ENCODE data around the gene SHLD2. TPM values are rescaled to one million over a fixed set of nuclear protein-coding genes. Genes with fewer than 3 reads are reported as not detected.
"Not testable (repeated sequence)": the region's sequence is repeated elsewhere in the genome, so short reads cannot be mapped to it uniquely, and the experiment has no call there.

SHLD2 gene
- total RNA-seq, 1 donor from 2014 or later: 23.7 TPM

DNA sequence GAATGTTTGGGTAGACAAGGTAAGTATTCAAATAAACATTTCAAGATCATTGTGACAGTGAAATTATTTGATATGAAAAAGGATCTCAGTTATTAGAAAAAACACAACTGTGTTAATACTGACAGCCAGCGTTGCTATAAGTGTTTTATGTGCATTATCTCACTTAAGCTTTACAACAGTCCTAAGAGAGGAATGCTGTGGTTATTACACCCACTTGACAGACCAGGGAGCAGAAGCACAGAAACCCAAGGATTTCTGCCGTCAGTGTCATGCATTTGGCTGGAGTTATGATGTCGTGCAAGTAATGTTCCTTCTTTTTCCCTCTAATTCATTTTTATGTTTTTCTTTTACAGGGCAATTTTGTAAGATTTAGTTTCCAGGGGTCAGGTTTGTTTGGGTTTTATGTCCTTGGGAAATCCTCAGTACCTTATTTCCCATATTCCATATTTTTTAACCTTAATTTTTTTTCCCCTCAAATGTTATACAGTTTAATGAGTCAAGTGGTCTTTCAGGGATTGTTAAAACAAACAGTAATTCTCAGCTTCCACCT lies 32.7 kb downstream of the SHLD2 start:
- intact Hi-C loops (cut with DNase I); ATAC-seq; DNase-seq: not testable (repeated sequence)

DNA sequence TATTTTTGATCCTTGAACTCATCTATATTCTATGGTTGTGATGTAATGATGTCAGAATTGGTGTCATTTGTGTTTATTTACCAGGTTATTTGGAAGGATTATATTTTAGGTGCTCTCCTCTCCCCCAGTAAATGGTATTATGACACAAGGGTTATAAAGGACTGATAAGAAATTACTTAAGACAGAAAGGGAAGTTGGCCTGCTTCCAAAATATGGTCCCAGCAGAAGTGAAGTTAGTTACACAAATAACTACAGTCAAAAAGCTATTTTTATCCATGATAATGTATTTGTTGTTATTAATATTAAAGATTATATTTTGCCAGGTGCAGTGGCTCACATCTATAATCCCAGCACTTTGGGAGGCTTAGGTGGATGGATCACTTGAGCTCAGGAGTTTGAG lies 37.2 kb downstream of the SHLD2 start:
- H3K9me3 ChIP-seq; H3K27ac ChIP-seq; H3K4me1 ChIP-seq; ATAC-seq; intact Hi-C loops (cut with DNase I); DNase-seq; H3K4me3 ChIP-seq; H3K36me3 ChIP-seq; H3K27me3 ChIP-seq: not testable (repeated sequence)

More for the DNA sequence above, 32.7 kb downstream of the SHLD2 start:
- H3K4me3 ChIP-seq, H3K36me3 ChIP-seq, H3K9me3 ChIP-seq, H3K27ac ChIP-seq, H3K4me1 ChIP-seq, H3K27me3 ChIP-seq: not testable (repeated sequence)

DNA sequence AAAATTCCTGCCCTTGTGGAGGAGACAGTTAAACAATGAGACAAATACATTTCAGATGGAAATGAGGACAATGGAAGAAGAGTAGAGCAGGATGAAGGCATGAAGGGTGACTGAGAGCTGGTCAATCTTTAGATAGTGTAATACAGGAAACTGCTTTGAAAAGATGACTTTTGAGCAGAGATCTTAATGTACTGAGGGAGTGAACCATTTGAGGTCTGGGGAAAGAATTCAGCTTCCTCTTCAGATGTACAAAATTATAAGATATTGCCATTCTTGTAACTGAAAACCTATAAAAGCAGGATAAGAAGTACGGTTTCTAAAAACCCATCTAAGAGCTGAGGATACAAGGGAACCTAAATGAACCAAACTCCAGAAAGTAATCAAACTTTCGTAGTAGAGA lies 38.9 kb downstream of the SHLD2 start:
- intact Hi-C loops (cut with DNase I); H3K9me3 ChIP-seq; H3K27me3 ChIP-seq; H3K4me1 ChIP-seq; H3K36me3 ChIP-seq; DNase-seq; H3K4me3 ChIP-seq; H3K27ac ChIP-seq: not testable (repeated sequence)
- ATAC-seq: peak; percentile 40

DNA sequence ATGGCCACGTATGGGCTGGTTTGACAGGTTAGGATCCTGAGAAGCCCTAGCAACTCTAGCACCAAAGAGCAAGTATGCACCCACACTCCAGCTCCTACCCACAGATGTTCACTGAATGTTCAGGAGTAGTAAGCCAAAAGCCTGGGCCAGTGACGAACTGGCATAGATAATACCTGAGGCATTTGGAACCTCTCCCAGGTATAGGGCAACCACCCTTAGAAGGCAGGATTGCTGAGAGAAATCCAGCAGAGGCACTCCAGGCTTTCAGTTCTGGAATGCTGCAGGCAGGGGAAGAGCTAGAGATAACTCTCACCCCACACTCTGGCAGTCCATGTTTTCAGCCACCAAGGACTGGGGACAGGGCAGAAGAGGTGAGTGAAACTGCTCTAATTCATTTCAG lies 39.4 kb downstream of the SHLD2 start:
- H3K4me1 ChIP-seq; intact Hi-C loops (cut with DNase I); H3K36me3 ChIP-seq; H3K27me3 ChIP-seq; H3K9me3 ChIP-seq; H3K4me3 ChIP-seq; H3K27ac ChIP-seq; DNase-seq: not testable (repeated sequence)
- ATAC-seq: peak; percentile 40

DNA sequence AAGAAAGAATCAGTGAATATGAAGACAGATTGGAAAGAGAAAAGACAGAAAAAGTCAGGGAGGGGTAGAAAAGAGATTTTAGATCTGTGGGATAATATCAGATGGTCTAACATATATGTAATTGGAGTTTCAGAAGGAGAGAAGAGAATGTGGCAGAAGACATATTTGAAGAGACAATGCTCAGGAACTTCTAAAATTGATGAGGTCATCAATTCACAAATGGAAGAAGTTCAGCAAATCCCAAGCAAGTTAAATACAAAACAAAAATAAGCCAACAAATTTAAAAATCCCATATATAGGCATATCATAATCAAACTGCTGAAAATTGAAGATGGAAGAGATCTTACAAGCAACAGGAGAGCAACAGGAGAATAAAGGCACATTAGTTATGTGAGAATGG lies 42.5 kb downstream of the SHLD2 start:
- DNase-seq; H3K9me3 ChIP-seq; ATAC-seq; intact Hi-C loops (cut with DNase I); H3K4me1 ChIP-seq; H3K27ac ChIP-seq; H3K27me3 ChIP-seq; H3K36me3 ChIP-seq; H3K4me3 ChIP-seq: not testable (repeated sequence)

DNA sequence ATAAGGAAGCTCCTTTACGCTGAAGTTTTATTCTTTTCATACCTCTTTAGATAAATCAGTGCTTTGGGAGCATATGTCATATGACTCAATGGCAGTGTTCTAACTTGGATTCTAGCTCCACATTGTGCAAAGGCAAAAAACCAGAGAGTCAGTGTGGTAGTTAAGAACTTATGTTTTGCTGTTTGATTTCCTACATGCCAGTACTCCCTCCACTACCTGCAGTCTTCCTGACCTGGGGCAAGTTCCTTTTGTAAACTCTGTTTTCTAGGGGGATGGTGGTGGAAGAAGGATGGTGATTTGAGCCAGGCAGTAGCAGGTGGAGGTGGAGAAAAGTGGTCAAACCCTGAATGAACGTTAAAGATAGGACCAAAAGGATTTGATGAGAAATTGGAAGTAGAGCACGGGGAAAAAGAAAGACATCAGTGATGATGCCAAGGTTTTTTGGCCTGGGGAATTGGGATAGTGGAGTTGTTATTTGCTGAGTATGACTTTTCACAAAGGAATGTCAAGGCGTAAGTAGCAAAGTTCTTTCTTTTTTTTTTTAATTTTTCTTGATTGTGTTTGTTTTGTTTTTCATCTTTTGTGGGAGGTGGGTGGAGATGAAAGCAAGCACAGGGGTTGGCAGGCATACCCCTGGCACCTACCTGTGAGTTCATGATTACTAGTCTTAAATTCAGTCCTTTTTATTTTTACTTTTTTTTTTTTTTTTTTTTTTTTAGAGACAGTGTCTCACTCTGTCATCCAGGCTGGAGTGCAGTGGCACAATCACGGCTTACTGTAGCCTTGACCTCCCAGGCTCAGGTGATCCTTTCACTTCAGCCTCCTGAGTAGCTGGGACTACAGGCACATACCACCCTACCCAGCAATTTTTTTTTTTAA lies 47.5 kb downstream of the SHLD2 start:
- H3K27me3 ChIP-seq; H3K27ac ChIP-seq; ATAC-seq; H3K4me3 ChIP-seq; H3K9me3 ChIP-seq; H3K4me1 ChIP-seq; DNase-seq; H3K36me3 ChIP-seq; intact Hi-C loops (cut with DNase I): not testable (repeated sequence)

DNA sequence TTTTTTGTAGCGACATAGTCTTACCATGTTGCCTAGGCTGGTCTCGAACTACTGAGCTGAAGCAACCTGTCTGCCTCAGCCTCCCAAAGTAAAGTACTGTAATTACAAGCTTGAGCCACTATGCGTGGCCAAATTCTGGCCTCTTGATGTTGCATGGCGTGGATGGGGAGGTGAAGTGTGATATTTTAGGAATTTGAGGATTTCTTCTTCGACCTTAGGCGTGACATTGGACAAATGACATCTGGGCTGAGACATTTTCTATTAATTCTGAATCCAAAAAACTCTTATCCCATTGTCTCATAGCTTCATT lies 48.1 kb downstream of the SHLD2 start:
- H3K27ac ChIP-seq; H3K27me3 ChIP-seq; intact Hi-C loops (cut with DNase I); H3K4me1 ChIP-seq; H3K9me3 ChIP-seq; H3K4me3 ChIP-seq; DNase-seq; H3K36me3 ChIP-seq: not testable (repeated sequence)
- peak; percentile 21 for ATAC-seq

DNA sequence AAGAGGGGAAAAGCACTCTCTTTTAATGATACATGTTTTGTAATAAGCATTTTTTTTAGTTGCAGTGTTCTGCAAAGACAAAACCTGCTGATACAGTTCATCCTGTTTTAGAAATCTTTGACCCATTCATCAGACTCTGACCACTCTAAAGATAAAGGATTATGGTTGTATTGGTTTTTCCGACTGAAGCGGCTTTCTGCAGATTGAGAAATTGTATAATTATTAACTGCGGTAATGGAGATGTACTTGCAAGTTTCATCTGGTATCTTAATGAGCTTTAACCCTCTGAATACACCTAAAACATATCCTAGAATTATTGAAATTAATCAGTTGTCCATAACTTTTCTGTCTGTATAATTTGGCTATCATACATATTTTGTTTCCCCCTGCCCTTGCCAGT lies 50.6 kb downstream of the SHLD2 start:
- H3K27me3 ChIP-seq; ATAC-seq; DNase-seq; H3K4me3 ChIP-seq; H3K4me1 ChIP-seq; H3K9me3 ChIP-seq; intact Hi-C loops (cut with DNase I); H3K27ac ChIP-seq; H3K36me3 ChIP-seq: not testable (repeated sequence)

DNA sequence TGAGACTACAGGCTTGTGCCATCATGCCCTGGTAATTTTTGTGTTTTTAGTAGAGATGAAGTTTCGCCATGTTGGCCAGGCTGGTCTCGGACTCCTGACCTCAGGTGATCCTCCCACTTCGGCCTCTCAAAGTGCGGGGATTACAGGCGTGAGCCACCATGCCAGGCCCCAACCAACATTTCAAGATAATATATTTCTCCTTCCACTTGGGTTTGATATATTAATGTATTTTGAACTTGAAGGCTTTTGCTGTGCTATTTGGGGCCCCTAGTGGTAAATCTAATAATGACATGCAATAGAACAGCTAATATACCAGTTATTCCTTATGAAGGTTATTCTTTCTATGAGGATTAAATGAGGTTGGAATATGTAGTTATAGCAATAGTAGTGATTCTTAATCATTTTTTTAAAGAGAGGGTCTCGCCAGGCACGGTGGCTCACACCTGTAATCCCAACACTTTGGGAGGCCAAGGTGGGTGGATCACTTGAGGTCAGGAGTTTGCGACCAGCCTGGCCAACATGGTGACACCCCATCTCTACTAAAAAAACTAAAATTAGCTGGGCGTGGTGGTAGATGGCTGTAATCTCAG lies 54.1 kb downstream of the SHLD2 start:
- H3K27me3 ChIP-seq; DNase-seq; H3K27ac ChIP-seq; intact Hi-C loops (cut with DNase I); H3K4me3 ChIP-seq; H3K9me3 ChIP-seq; H3K36me3 ChIP-seq; H3K4me1 ChIP-seq: not testable (repeated sequence)
- ATAC-seq: peak; percentile 65
- TF ChIP-seq, protein P1, sequence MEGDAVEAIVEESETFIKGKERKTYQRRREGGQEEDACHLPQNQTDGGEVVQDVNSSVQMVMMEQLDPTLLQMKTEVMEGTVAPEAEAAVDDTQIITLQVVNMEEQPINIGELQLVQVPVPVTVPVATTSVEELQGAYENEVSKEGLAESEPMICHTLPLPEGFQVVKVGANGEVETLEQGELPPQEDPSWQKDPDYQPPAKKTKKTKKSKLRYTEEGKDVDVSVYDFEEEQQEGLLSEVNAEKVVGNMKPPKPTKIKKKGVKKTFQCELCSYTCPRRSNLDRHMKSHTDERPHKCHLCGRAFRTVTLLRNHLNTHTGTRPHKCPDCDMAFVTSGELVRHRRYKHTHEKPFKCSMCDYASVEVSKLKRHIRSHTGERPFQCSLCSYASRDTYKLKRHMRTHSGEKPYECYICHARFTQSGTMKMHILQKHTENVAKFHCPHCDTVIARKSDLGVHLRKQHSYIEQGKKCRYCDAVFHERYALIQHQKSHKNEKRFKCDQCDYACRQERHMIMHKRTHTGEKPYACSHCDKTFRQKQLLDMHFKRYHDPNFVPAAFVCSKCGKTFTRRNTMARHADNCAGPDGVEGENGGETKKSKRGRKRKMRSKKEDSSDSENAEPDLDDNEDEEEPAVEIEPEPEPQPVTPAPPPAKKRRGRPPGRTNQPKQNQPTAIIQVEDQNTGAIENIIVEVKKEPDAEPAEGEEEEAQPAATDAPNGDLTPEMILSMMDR (IDR thresholded peaks at IDR 0.05): peak; percentile 18

DNA sequence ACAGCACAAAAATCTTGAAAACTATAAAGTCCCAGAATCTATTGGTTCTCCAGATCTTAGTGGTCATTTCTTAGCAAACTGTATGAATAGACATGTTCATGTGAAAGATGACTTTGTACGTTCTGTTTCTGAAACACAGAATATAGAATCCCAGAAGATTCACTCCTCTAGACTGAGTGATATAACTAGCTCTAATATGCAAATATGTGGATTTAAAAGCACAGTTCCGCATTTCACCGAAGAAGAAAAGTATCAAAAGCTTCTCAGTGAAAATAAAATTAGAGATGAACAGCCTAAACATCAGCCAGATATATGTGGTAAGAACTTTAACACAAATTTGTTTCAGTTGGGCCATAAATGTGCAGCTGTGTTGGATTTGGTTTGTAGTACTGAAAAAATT lies 56.5 kb downstream of the SHLD2 start:
- H3K27me3 ChIP-seq; H3K27ac ChIP-seq; H3K36me3 ChIP-seq; H3K9me3 ChIP-seq; H3K4me1 ChIP-seq; intact Hi-C loops (cut with DNase I); DNase-seq; ATAC-seq; H3K4me3 ChIP-seq: not testable (repeated sequence)

DNA sequence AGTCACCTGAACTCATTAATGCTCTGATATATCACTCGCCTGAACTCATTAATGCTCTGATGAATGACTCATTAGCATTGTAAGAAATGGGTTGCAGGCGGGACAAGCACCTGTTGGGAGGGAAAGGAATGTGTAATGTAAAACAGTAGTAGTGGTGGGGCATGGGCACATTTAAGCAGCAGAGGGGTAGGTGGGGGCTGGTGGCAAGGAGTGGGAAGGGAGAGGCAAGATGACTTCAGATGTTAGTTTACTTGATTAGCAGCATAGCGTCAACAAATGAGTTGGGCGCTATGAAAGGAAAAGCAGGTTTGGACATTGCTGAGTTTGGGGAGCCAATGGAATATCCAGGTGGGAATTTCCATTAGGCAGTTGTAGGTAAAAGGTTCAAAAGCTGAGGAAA lies 61.8 kb downstream of the SHLD2 start:
- H3K9me3 ChIP-seq; intact Hi-C loops (cut with DNase I); H3K36me3 ChIP-seq; H3K4me1 ChIP-seq; H3K27ac ChIP-seq; H3K27me3 ChIP-seq; ATAC-seq; DNase-seq; H3K4me3 ChIP-seq: not testable (repeated sequence)

DNA sequence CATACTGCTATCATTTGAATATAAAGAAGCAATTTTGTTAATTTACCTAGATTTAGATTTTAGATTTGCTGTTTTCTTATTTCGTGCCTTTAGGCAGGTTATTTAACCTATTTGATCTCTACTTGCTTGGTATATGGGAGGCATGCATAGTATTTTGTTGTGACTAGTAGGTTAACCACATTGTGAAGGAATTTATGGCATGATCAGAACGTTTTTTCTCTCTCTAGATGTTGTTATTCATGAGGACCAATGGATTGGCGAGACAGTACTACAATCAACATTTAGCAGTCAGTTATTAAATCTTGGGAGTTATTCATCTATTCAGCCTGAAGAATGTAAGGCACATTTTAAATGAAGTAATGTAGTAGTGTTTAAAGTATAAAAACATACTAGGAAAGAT lies 62.8 kb downstream of the SHLD2 start:
- intact Hi-C loops (cut with DNase I); H3K4me1 ChIP-seq; H3K27me3 ChIP-seq; H3K9me3 ChIP-seq; H3K27ac ChIP-seq; H3K36me3 ChIP-seq; DNase-seq; ATAC-seq; H3K4me3 ChIP-seq: not testable (repeated sequence)

DNA sequence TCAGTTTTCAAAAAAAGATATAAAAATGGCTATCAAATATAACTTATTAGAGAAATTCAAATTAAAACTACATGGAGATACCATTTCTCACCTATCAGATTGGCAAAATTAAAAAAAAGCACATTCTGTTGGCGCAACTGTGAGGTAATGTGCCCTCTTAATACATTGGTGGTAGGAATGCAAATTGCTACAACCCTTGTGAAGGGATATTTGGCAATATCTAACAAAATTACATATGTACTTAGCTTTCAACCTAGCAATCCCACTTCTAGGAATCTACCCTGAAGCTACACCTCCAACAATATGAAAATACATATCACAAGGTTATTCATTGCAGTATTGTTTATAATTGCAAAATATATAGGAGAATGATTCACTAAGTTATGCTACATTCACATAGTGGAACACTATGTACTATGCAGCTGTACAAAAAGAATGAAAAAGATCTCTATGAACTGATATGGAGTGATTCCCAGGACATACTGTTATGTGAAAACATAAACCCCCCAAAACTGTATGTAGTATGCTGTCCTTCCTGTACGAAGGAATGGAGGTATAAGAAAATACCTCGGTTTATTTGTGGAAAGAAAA lies 67.8 kb downstream of the SHLD2 start:
- intact Hi-C loops (cut with DNase I); H3K4me3 ChIP-seq; H3K27me3 ChIP-seq; H3K4me1 ChIP-seq; H3K9me3 ChIP-seq; ATAC-seq; DNase-seq; H3K36me3 ChIP-seq; H3K27ac ChIP-seq: not testable (repeated sequence)
